Progenitor cell of endocrine pancreas (in vitro differentiated cells): Measurements from ENCODE around the gene NKX1-2. TPM values are rescaled to one million over a fixed set of nuclear protein-coding genes. Genes with fewer than 3 reads are reported as not detected.
A peak's percentile ranks its signal among the peaks of the same experiment; 100 is the strongest.
"Not testable (repeated sequence)": the region's sequence is repeated elsewhere in the genome, so short reads cannot be mapped to it uniquely, and the experiment has no call there.

ENCODE experiments used
- DNase-seq: peaks from one replicate; pipeline ENCODE4 v3.0.0; 2021; ENCODE audit warnings: low spot score; ENCODE audit not compliant: unreplicated experiment
- H3K27ac Mint-ChIP-seq: 2 replicates; pipeline ENCODE4 v1.8.0; 2021; ENCODE audit warnings: mild to moderate bottlenecking, moderate library complexity, mixed read lengths
- H3K27me3 Mint-ChIP-seq: 2 replicates; pipeline ENCODE4 v1.8.0; 2021; ENCODE audit warnings: mixed read lengths
- H3K36me3 Mint-ChIP-seq: 2 replicates; pipeline ENCODE4 v1.8.0; 2022; ENCODE audit warnings: mixed read lengths; ENCODE audit not compliant: insufficient read depth
- H3K4me1 Mint-ChIP-seq: 2 replicates; pipeline ENCODE4 v1.8.0; 2021; ENCODE audit warnings: low read depth, mixed read lengths
- H3K4me3 Mint-ChIP-seq: 2 replicates; pipeline ENCODE4 v1.8.0; 2021; ENCODE audit warnings: low read depth, mild to moderate bottlenecking, moderate library complexity, mixed read lengths
- H3K9me3 Mint-ChIP-seq: 2 replicates; pipeline ENCODE4 v1.8.0; 2021; ENCODE audit warnings: low read depth, mixed read lengths
- total RNA-seq: library from RNA; stranded (reverse); gene quantifications from 2 replicates; pipeline ENCODE4 v1.2.1, GENCODE V29; 2021
- TF ChIP-seq, protein P1 (sequence below): fragments of 200-600 bp; sonication (generic); IDR thresholded peaks from one replicate; pipeline ENCODE4 v1.5.0; 2021; ENCODE audit warnings: antibody characterized with exemption, mild to moderate bottlenecking; ENCODE audit not compliant: unreplicated experiment

Gene NKX1-2
- total RNA-seq, 1 donor from 2014 or later, result not detected

- Mint-ChIP-seq H3K27ac (no peak overlapping the region), H3K36me3 (no peaks in the 10 kb centered on the region), H3K4me3 (no peak overlapping the region), H3K9me3 (no peaks in the 10 kb centered on the region), H3K27me3 (peaks cover 88% of the 10 kb centered on the region), H3K4me1 (peaks cover 20% of the 10 kb centered on the region)
- DNase-seq, result no peak
- TF ChIP-seq, protein P1, sequence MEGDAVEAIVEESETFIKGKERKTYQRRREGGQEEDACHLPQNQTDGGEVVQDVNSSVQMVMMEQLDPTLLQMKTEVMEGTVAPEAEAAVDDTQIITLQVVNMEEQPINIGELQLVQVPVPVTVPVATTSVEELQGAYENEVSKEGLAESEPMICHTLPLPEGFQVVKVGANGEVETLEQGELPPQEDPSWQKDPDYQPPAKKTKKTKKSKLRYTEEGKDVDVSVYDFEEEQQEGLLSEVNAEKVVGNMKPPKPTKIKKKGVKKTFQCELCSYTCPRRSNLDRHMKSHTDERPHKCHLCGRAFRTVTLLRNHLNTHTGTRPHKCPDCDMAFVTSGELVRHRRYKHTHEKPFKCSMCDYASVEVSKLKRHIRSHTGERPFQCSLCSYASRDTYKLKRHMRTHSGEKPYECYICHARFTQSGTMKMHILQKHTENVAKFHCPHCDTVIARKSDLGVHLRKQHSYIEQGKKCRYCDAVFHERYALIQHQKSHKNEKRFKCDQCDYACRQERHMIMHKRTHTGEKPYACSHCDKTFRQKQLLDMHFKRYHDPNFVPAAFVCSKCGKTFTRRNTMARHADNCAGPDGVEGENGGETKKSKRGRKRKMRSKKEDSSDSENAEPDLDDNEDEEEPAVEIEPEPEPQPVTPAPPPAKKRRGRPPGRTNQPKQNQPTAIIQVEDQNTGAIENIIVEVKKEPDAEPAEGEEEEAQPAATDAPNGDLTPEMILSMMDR, result no peak
These were observed 885 bp upstream of the NKX1-2 start for GRCh38 chr10:124450783-124451057.

- H3K27ac Mint-ChIP-seq, result no peak overlapping the region
- H3K27me3 Mint-ChIP-seq, result peaks cover 88% of the 10 kb centered on the region
- DNase-seq, result no peak
- H3K9me3 Mint-ChIP-seq, result no peaks in the 10 kb centered on the region
- H3K36me3 Mint-ChIP-seq, result no peaks in the 10 kb centered on the region
- H3K4me3 Mint-ChIP-seq, result peak overlapping the region; percentile 63
- H3K4me1 Mint-ChIP-seq, result peaks cover 18% of the 10 kb centered on the region
- TF ChIP-seq, protein P1, result no peak
These were observed 444 bp downstream of the NKX1-2 start for GRCh38 chr10:124449170-124450011.

GRCh38 chr10:124448696-124449169, 1.1 kb downstream of the NKX1-2 start:
- peak overlapping the region; percentile 63 for H3K4me3 Mint-ChIP-seq
- TF ChIP-seq, protein P1, result peak; percentile 47
- H3K9me3 Mint-ChIP-seq, result no peaks in the 10 kb centered on the region
- H3K36me3 Mint-ChIP-seq, result no peaks in the 10 kb centered on the region
- no peak overlapping the region for H3K27ac Mint-ChIP-seq
- peaks cover 86% of the 10 kb centered on the region for H3K27me3 Mint-ChIP-seq
- DNase-seq, result no peak
- peaks cover 15% of the 10 kb centered on the region for H3K4me1 Mint-ChIP-seq

GRCh38 chr10:124447751-124448466, 1.9 kb downstream of the NKX1-2 start:
- Mint-ChIP-seq H3K27me3 (peaks cover 86% of the 10 kb centered on the region), H3K4me3 (peak overlapping the region; percentile 64), H3K36me3 (no peaks in the 10 kb centered on the region), H3K27ac (no peak overlapping the region), H3K4me1 (peaks cover 15% of the 10 kb centered on the region), H3K9me3 (no peaks in the 10 kb centered on the region)
- peak; percentile 28 for DNase-seq
- TF ChIP-seq, protein P1, result no peak

DNA sequence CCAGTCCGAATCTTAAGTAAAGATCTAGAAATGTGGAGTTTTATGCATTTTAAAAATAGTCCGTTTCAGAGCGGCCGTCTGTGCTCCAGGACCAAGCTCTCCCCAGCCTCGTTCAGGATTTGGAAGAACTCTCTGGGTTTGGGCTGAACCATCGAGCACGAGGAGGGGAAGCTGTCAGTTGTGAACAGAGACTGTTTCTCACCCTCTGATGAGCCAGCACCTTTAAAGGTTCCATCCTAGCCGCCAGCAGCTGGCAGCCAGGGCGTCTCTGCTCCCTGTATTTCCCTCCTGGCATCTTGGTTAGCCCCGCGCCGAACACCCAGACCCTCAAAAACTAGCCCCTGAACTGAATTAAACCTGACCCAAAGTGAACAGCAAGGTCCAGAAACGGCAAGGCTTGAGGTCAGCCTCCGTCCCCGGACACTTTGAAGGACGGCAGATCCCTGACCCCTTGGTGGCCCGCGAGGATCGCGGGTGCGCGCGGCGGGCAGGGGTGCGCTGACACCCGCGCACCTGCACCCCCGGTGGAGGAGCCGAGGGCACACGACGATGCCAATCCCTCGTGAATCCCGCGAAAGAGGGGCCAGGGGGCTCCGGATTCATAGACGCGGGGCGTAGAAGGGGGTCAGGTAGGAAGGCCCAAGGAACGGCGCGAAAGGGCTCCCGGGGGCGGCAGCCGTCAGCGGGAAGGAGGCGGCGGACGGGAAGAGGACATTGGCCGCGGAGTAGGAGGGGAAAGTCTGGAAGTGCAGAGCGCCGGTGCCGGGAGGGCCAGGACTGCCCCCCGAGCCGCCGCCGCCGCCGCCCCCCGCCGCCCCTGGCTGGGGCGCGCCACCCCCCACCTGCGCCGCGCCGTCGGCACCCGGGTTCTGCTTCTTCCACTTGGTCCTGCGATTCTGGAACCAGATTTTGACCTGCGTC, 2.7 kb downstream of the NKX1-2 start:
- no peak overlapping the region for H3K27ac Mint-ChIP-seq
- DNase-seq, result no peak

DNA sequence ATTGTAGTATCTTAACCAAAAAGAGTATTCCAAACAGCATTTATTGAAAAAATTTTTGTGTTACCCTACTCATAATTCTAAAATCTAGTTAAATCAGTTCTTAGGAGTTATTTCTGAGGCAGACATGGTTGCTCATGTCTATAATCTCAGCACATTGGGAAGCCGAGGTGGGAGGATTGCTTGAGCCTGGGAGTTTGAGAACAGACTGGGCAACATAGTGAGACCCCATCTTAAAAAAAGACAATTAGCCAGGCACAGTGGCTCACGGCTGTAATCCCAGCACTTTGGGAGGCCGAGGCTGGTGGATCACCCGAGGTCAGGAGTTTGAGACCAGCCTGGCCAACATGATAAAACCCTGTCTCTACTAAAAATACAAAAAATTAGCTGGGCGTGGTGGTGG, 8.1 kb downstream of the NKX1-2 start:
- not testable (repeated sequence) for H3K36me3 Mint-ChIP-seq, H3K9me3 Mint-ChIP-seq, H3K4me3 Mint-ChIP-seq, H3K27ac Mint-ChIP-seq, H3K4me1 Mint-ChIP-seq, DNase-seq
- H3K27me3 Mint-ChIP-seq, result peaks cover 40% of the 10 kb centered on the region

More for the DNA sequence above, 2.7 kb downstream of the NKX1-2 start:
- no peaks in the 10 kb centered on the region for H3K9me3 Mint-ChIP-seq
- H3K4me3 Mint-ChIP-seq, result peak overlapping the region; percentile 64
- peaks cover 82% of the 10 kb centered on the region for H3K27me3 Mint-ChIP-seq
- TF ChIP-seq, protein P1, result no peak
- no peaks in the 10 kb centered on the region for H3K36me3 Mint-ChIP-seq
- H3K4me1 Mint-ChIP-seq, result peaks cover 15% of the 10 kb centered on the region
